Astrocyte of the cerebellum (primary cell): Measurements from ENCODE around the gene LOC101059915.

ENCODE experiments used
- DNase-seq: peaks from one replicate; pipeline ENCODE4 v3.0.0-alpha.2; 2011; ENCODE audit warnings: low read depth
- H3K4me3 ChIP-seq: 2 replicates; pipeline ENCODE4 v1.5.1; 2011; ENCODE audit warnings: mild to moderate bottlenecking, low read depth, low read length, moderate library complexity
- CTCF ChIP-seq: IDR thresholded peaks from 2 replicates; pipeline ENCODE4 v1.5.1; 2012; ENCODE audit warnings: low read length, low read depth, moderate library complexity, mild to moderate bottlenecking; ENCODE audit errors: missing control alignments
- in situ Hi-C: cut with HindIII; loops from 2 replicates; pipeline ENCODE4 v1.10.0; 2017; ENCODE audit warnings: low sequenced_read_pairs

The LOC101059915 gene

GRCh38 chrX:71667328-71668247 lies at the start of gene LOC101059915:
LOC101059915 (plus strand) TSS chrX:71667546.
- no peak for TF ChIP-seq CTCF
- H3K4me3 ChIP-seq, result no peak within 1 kb of the TSS
- in situ Hi-C loops, result no loop called here
- DNase-seq, result no peak

- in situ Hi-C loops, result no loop called here
- no peak for DNase-seq
- no peak overlapping the region for H3K4me3 ChIP-seq
- no peak for TF ChIP-seq CTCF
Measured at GRCh38 chrX:71617742-71618141, 49.6 kb upstream of the LOC101059915 start.

DNA sequence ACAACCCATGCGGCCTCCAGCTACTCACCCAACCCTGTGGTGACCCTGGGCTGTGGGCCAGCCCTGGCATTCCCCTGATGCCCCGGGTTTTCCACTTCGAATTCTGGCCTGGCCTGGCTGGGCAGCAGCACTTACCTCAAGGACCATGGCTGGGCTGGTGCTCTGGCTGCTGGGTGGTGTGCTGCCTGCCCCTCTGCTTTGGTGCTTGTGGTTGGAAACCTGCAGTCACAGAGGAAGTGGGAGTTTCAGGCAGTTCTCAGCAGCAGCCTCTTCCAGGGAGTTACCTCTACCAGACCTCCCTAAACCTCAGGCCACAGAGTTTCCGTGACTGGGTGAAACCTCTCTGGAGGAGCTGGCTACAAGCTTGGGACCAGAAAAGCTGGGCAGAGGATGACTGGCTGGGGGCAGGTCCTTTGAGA lies 49.0 kb upstream of the LOC101059915 start, which contains the start of gene CXCR3:
TSS of gene CXCR3 (minus strand) at position 209 of the 419 bp plus-strand sequence. CDS start at position 147, 62 bp downstream.
- no peak within 1 kb of the TSS for H3K4me3 ChIP-seq
- TF ChIP-seq CTCF, result no peak
- in situ Hi-C loops, result no loop called here
- DNase-seq, result no peak

- no peak overlapping the region for H3K4me3 ChIP-seq
- TF ChIP-seq CTCF, result no peak
- in situ Hi-C loops, result no loop called here
- no peak for DNase-seq
Measured at GRCh38 chrX:71618787-71619186, 48.6 kb upstream of the LOC101059915 start.

- in situ Hi-C loops, result no loop called here
- DNase-seq, result no peak
- H3K4me3 ChIP-seq, result no peak overlapping the region
- TF ChIP-seq CTCF, result no peak
Measured at GRCh38 chrX:71619193-71619592, 48.2 kb upstream of the LOC101059915 start.

GRCh38 chrX:71619986-71620385 lies 47.4 kb upstream of the LOC101059915 start:
- no peak for DNase-seq
- no peak for TF ChIP-seq CTCF
- in situ Hi-C loops, result no loop called here
- no peak overlapping the region for H3K4me3 ChIP-seq
